ENCODE results near the gene LRRC8E. TPM values are rescaled to one million over a fixed set of nuclear protein-coding genes. Genes with fewer than 3 reads are reported as not detected.
"Not testable (repeated sequence)": the region's sequence is repeated elsewhere in the genome, so short reads cannot be mapped to it uniquely, and the experiment has no call there.

LRRC8E gene
- total RNA-seq, 2 donors from 2014 or later, result not detected

GRCh38 chr19:7851623-7852500, 36.4 kb upstream of the LRRC8E start:
- Mint-ChIP-seq H3K36me3 (no peaks in the 10 kb centered on the region), H3K9me3 (no peaks in the 10 kb centered on the region), H3K27ac (no peak overlapping the region)
- DNase-seq (ENCODE audit: low spot score in 2 of 2), result no peak
- ATAC-seq, result no peak

GRCh38 chr19:7852851-7853769, 35.2 kb upstream of the LRRC8E start:
- peak; percentile 88 to 92 for ATAC-seq
- no peaks in the 10 kb centered on the region for H3K9me3 Mint-ChIP-seq
- H3K36me3 Mint-ChIP-seq, result no peaks in the 10 kb centered on the region
- peak overlapping the region in 1 of 2 donors; percentile 50 for H3K27ac Mint-ChIP-seq
- DNase-seq (ENCODE audit: low spot score in 2 of 2), result peak in 1 of 2 donors; percentile 81

- DNase-seq (ENCODE audit: low spot score in 2 of 2) (no peak), ATAC-seq (peak in 1 of 2 donors; percentile 14)
- Mint-ChIP-seq H3K36me3 (no peaks in the 10 kb centered on the region), H3K27ac (no peak overlapping the region), H3K9me3 (no peaks in the 10 kb centered on the region)
These were observed 34.6 kb upstream of the LRRC8E start for GRCh38 chr19:7853770-7854128.

- H3K9me3 Mint-ChIP-seq, result no peaks in the 10 kb centered on the region
These were observed 32.7 kb upstream of the LRRC8E start for GRCh38 chr19:7855426-7856108.

GRCh38 chr19:7856109-7856591, 32.2 kb upstream of the LRRC8E start:
- H3K36me3 Mint-ChIP-seq, result no peaks in the 10 kb centered on the region
- H3K27ac Mint-ChIP-seq, result no peak overlapping the region

More at GRCh38 chr19:7855426-7856108, 32.7 kb upstream of the LRRC8E start:
- H3K27ac Mint-ChIP-seq, result no peak overlapping the region
- no peaks in the 10 kb centered on the region for H3K36me3 Mint-ChIP-seq
- ATAC-seq (no peak), DNase-seq (ENCODE audit: low spot score in 2 of 2) (no peak)

GRCh38 chr19:7856679-7857663, 31.3 kb upstream of the LRRC8E start:
- ATAC-seq, result no peak
- H3K9me3 Mint-ChIP-seq, result no peaks in the 10 kb centered on the region
- H3K36me3 Mint-ChIP-seq, result no peaks in the 10 kb centered on the region
- no peak for DNase-seq (ENCODE audit: low spot score in 2 of 2)
- no peak overlapping the region for H3K27ac Mint-ChIP-seq

More at GRCh38 chr19:7856109-7856591, 32.2 kb upstream of the LRRC8E start:
- H3K9me3 Mint-ChIP-seq, result no peaks in the 10 kb centered on the region
- no peak for ATAC-seq
- DNase-seq (ENCODE audit: low spot score in 2 of 2), result no peak

GRCh38 chr19:7857727-7858108, 30.6 kb upstream of the LRRC8E start:
- no peaks in the 10 kb centered on the region for H3K36me3 Mint-ChIP-seq
- no peak overlapping the region for H3K27ac Mint-ChIP-seq
- H3K9me3 Mint-ChIP-seq, result no peaks in the 10 kb centered on the region
- DNase-seq (ENCODE audit: low spot score in 2 of 2) (no peak), ATAC-seq (no peak)

- Mint-ChIP-seq H3K27ac (no peak overlapping the region), H3K9me3 (no peaks in the 10 kb centered on the region), H3K36me3 (no peaks in the 10 kb centered on the region)
- DNase-seq (ENCODE audit: low spot score in 2 of 2) (no peak), ATAC-seq (peak in 1 of 2 donors; percentile 26)
These were observed 30.1 kb upstream of the LRRC8E start for GRCh38 chr19:7858109-7858770.

GRCh38 chr19:7859087-7859486, 29.2 kb upstream of the LRRC8E start:
- not testable (repeated sequence) for DNase-seq (ENCODE audit: low spot score in 2 of 2); H3K27ac Mint-ChIP-seq; ATAC-seq; H3K9me3 Mint-ChIP-seq; H3K36me3 Mint-ChIP-seq

GRCh38 chr19:7859831-7860713, 28.2 kb upstream of the LRRC8E start:
- DNase-seq (ENCODE audit: low spot score in 2 of 2) (peak in 1 of 2 donors; percentile 53), ATAC-seq (no peak)
- H3K27ac Mint-ChIP-seq, result no peak overlapping the region
- H3K36me3 Mint-ChIP-seq, result no peaks in the 10 kb centered on the region
- H3K9me3 Mint-ChIP-seq, result no peaks in the 10 kb centered on the region

GRCh38 chr19:7860714-7861618, 27.3 kb upstream of the LRRC8E start:
- H3K36me3 Mint-ChIP-seq, result no peaks in the 10 kb centered on the region
- peak in 1 of 2 donors; percentile 51 for DNase-seq (ENCODE audit: low spot score in 2 of 2)
- no peak for ATAC-seq
- H3K9me3 Mint-ChIP-seq, result no peaks in the 10 kb centered on the region
- H3K27ac Mint-ChIP-seq, result no peak overlapping the region

- ATAC-seq (peak; percentile 7 to 24), DNase-seq (ENCODE audit: low spot score in 2 of 2) (peak in 1 of 2 donors; percentile 54)
- H3K36me3 Mint-ChIP-seq, result no peaks in the 10 kb centered on the region
- H3K27ac Mint-ChIP-seq, result no peak overlapping the region
- no peaks in the 10 kb centered on the region for H3K9me3 Mint-ChIP-seq
These were observed 26.5 kb upstream of the LRRC8E start for GRCh38 chr19:7861619-7862412.
